HCT116 (cell line): ENCODE measurements around the gene PRKAG3. TPM values are rescaled to one million over a fixed set of nuclear protein-coding genes. Genes with fewer than 3 reads are reported as not detected.

ENCODE experiments used
- ATAC-seq: fragments of 200-7000 bp; cut with Tn5 transposase; 2 replicates; pipeline ENCODE4 v1.9.1; 2020; ENCODE audit warnings: mild to moderate bottlenecking, moderate library complexity
- BruUV-seq: library from RNA; stranded (reverse); fragments of 400-500 nt; replicated peaks from 2 replicates; lab custom pipeline; 2021; lab: Mats Ljungman, UMichigan
- CTCF ChIA-PET: fragments of 300-600 bp; sonication (Branson Sonifier 250); formaldehyde crosslinking; loops from one replicate; lab custom pipeline; 2021; ENCODE audit warnings: antibody characterized with exemption; lab: Charles Lee
- POLR2A ChIA-PET: fragments of 300-600, 350-600 bp; sonication (Branson Sonifier 250); formaldehyde crosslinking; loops from one replicate; lab custom pipeline; 2021; ENCODE audit warnings: antibody characterized with exemption; lab: Charles Lee
- RAD21 ChIA-PET, 2 experiments: fragments of 300-600 bp; sonication (Branson Sonifier 250); formaldehyde crosslinking; loops; one replicate each; lab custom pipeline; 2023; ENCODE audit warnings: low total read pairs in 2 of 2; ENCODE audit not compliant: uncharacterized antibody in 2 of 2, unreplicated experiment in 2 of 2, low non-redundant PET in 1 of 2; lab: Charles Lee
- DNase-seq: peaks from one replicate; pipeline ENCODE4 v3.0.0-alpha.2; 2010; ENCODE audit warnings: low read depth, low spot score
- H2AFZ ChIP-seq: fragments of 200-600 bp; shearing (Covaris generic), sonication (generic); 2 replicates; pipeline ENCODE4 v1.6.1; 2017; ENCODE audit warnings: low read depth, mixed run types, mixed read lengths, antibody characterized with exemption, low read length; ENCODE audit not compliant: poor library complexity, severe bottlenecking
- H3K27ac ChIP-seq: 2 replicates; pipeline ENCODE4 v1.5.1; 2012; ENCODE audit warnings: low read depth, low read length
- H3K27me3 ChIP-seq: fragments of 200-600 bp; sonication (generic); 2 replicates; pipeline ENCODE4 v1.6.1; 2016; ENCODE audit warnings: mixed run types, low read length, mixed read lengths; ENCODE audit not compliant: insufficient read depth
- H3K36me3 ChIP-seq, 2 experiments: fragments of 200-500 bp in 1 of 2; fragments of 200-600 bp in 1 of 2; sonication (Bioruptor generic) in 1 of 2; sonication (generic) in 1 of 2; 2 replicates each; pipeline versions ENCODE4 v1.5.1 to v1.6.1; 2014 to 2016; ENCODE audit warnings: low read length in 2 of 2, inconsistent platforms in 1 of 2, mixed read lengths in 1 of 2, mixed run types in 1 of 2; ENCODE audit not compliant: insufficient read depth in 2 of 2, control insufficient read depth in 1 of 2
- H3K4me1 ChIP-seq, 2 experiments: fragments of 200-600 bp in 1 of 2; sonication (generic) in 1 of 2; 2 replicates each; pipeline versions ENCODE4 v1.5.1 to v1.6.1; 2012 to 2017; ENCODE audit warnings: low read length in 2 of 2, inconsistent platforms in 1 of 2, mild to moderate bottlenecking in 1 of 2, mixed read lengths in 1 of 2, mixed run types in 1 of 2, moderate library complexity in 1 of 2; ENCODE audit not compliant: insufficient read depth in 2 of 2, control insufficient read depth in 1 of 2
- H3K4me2 ChIP-seq: fragments of 200-600 bp; sonication (generic); 2 replicates; pipeline ENCODE4 v1.6.1; 2017; ENCODE audit warnings: mixed run types, low read length, mixed read lengths
- H3K4me3 ChIP-seq, 2 experiments: fragments of 200-600 bp in 1 of 2; sonication (generic) in 1 of 2; replicated peaks in 1 of 2; 2 replicates each; pipeline ENCODE4 v1.5.1; 2011 to 2016; ENCODE audit warnings: low read length in 2 of 2, control low read depth in 1 of 2, low read depth in 1 of 2, mild to moderate bottlenecking in 1 of 2, mixed read lengths in 1 of 2, mixed run types in 1 of 2
- H3K79me2 ChIP-seq: fragments of 200-600 bp; sonication (generic); 2 replicates; pipeline ENCODE4 v1.6.1; 2017; ENCODE audit warnings: mild to moderate bottlenecking, mixed run types, low read length, moderate library complexity, mixed read lengths; ENCODE audit not compliant: insufficient read depth
- H3K9ac ChIP-seq: fragments of 200-600 bp; sonication (generic); 2 replicates; pipeline ENCODE4 v1.6.1; 2016; ENCODE audit warnings: low read length, mixed read lengths
- H3K9me2 ChIP-seq: fragments of 200-600 bp; sonication (generic), shearing (Covaris generic); 2 replicates; pipeline ENCODE4 v1.6.1; 2017; ENCODE audit warnings: mixed run types, mild to moderate bottlenecking, moderate library complexity; ENCODE audit not compliant: insufficient read depth
- H3K9me3 ChIP-seq, 2 experiments: fragments of 200-500 bp in 1 of 2; fragments of 200-600 bp in 1 of 2; sonication (Bioruptor generic) in 1 of 2; sonication (generic) in 1 of 2; 2 replicates each; pipeline ENCODE4 v1.6.1; 2014 to 2017; ENCODE audit warnings: low read length in 2 of 2, mixed read lengths in 2 of 2, inconsistent platforms in 1 of 2, low read depth in 1 of 2, mild to moderate bottlenecking in 1 of 2, mixed run types in 1 of 2, moderate library complexity in 1 of 2; ENCODE audit not compliant: control insufficient read depth in 1 of 2, insufficient read depth in 1 of 2
- H4K20me1 ChIP-seq: fragments of 200-600 bp; sonication (generic), shearing (Covaris generic); 2 replicates; pipeline ENCODE4 v1.6.1; 2017; ENCODE audit warnings: mixed run types, mild to moderate bottlenecking, moderate library complexity; ENCODE audit not compliant: insufficient read depth
- EZH2 ChIP-seq: fragments of 200-600 bp; sonication (generic); IDR thresholded peaks from 2 replicates; pipeline ENCODE4 v1.6.1; 2017; ENCODE audit warnings: antibody characterized with exemption, mixed run types
- FOSL1 ChIP-seq: IDR thresholded peaks from 2 replicates; pipeline ENCODE4 v1.6.1; 2012; ENCODE audit warnings: low read depth
- SIN3A ChIP-seq: IDR thresholded peaks from 2 replicates; pipeline ENCODE4 v1.6.1; 2012; ENCODE audit warnings: low read depth
- intact Hi-C: fragments of 100-400 bp; cut with micrococcal nuclease; formaldehyde crosslinking; loops from 2 replicates; pipeline ENCODE4 v1.10.0; 2022
- total RNA-seq: library from RNA; stranded (reverse); gene quantifications from one replicate; pipeline ENCODE4 v1.2.1, GENCODE V29; 2021; ENCODE audit not compliant: unreplicated experiment

PRKAG3 gene
- total RNA-seq, 1 experiment from 2014 or later: not detected

- no peaks in the 10 kb centered on the region for H4K20me1 ChIP-seq
- H3K4me1 ChIP-seq: peaks cover 12 to 29% of the 10 kb centered on the region in 2 experiments
- POLR2A ChIA-PET: interaction anchor here (1.0 kb wide), 1 partner anchor 130 kb away, joined by 3 read pairs; no protein-coding TSS in a partner anchor
- no TSS peak for BruUV-seq
- H3K36me3 ChIP-seq: no peaks in the 10 kb centered on the region
- intact Hi-C loops: no loop called here
- no peaks in the 10 kb centered on the region for H3K9me2 ChIP-seq
- H3K27me3 ChIP-seq: peaks cover 13% of the 10 kb centered on the region; the same call in 1 of the 2 replicates
- peak overlapping the region; percentile 93 for H3K4me2 ChIP-seq
- peak overlapping the region; percentile 86 for H2AFZ ChIP-seq
- ATAC-seq (peak; percentile 31), DNase-seq (no peak)
- CTCF ChIA-PET: interaction anchor here (0.6 to 1.9 kb wide), 12 partner anchors 8 to 170 kb away, joined by 3 to 13 read pairs (median 4); partner anchors contain the start of gene TTLL4
- no peaks in the 10 kb centered on the region for H3K9me3 ChIP-seq
- no peaks in the 10 kb centered on the region for H3K79me2 ChIP-seq
- H3K4me3 ChIP-seq: peak overlapping the region; percentile 44 to 61
- H3K9ac ChIP-seq: peak overlapping the region; percentile 42; the same call in 1 of the 2 replicates
- TF ChIP-seq EZH2: peak; percentile 89; the same call in 1 of the 2 replicates
- TF ChIP-seq SIN3A: no peak
- H3K27ac ChIP-seq: no peak overlapping the region; the same call in 1 of the 2 replicates
- RAD21 ChIA-PET: interaction anchor here in 1 of 2 experiments (0.6 kb wide), 1 partner anchor 8 kb away, joined by 4 read pairs; no protein-coding TSS in a partner anchor
Measured at GRCh38 chr2:218859988-218860831, 28.6 kb upstream of the PRKAG3 start.

GRCh38 chr2:218859556-218859987 is 28.0 kb upstream of the PRKAG3 start, which contains the start of gene WNT6:
WNT6 (plus strand) TSS chr2:218859805; CDS start chr2:218860038, 233 bp downstream.
- POLR2A ChIA-PET: no interaction called here
- no peaks in the 10 kb centered on the region for H3K36me3 ChIP-seq
- DNase-seq (no peak), ATAC-seq (peak; percentile 53)
- RAD21 ChIA-PET: no interaction called here
- intact Hi-C loops: no loop called here
- peak within 1 kb of the TSS; percentile 86 for H2AFZ ChIP-seq
- H3K27ac ChIP-seq: no peak within 1 kb of the TSS; the same call in 1 of the 2 replicates
- peak within 1 kb of the TSS; percentile 42; the same call in 1 of the 2 replicates for H3K9ac ChIP-seq
- CTCF ChIA-PET: interaction anchor here (0.6 to 1.9 kb wide), 4 partner anchors 10 to 149 kb away, joined by 3 to 13 read pairs (median 3); partner anchors contain the start of gene TTLL4
- no peaks in the 10 kb centered on the region for H4K20me1 ChIP-seq
- peaks cover 13% of the 10 kb centered on the region; the same call in 1 of the 2 replicates for H3K27me3 ChIP-seq
- H3K9me3 ChIP-seq: no peaks in the 10 kb centered on the region
- H3K4me3 ChIP-seq: peak within 1 kb of the TSS; percentile 44 to 61
- BruUV-seq: no TSS peak
- TF ChIP-seq FOSL1: no peak
- peaks cover 12 to 34% of the 10 kb centered on the region in 2 experiments for H3K4me1 ChIP-seq
- H3K4me2 ChIP-seq: peak within 1 kb of the TSS; percentile 93
- no peaks in the 10 kb centered on the region for H3K9me2 ChIP-seq
- H3K79me2 ChIP-seq: no peaks in the 10 kb centered on the region
